GM19240 (cell line): ENCODE measurements around the gene KCNT2.
"Not testable (repeated sequence)": the region's sequence is repeated elsewhere in the genome, so short reads cannot be mapped to it uniquely, and the experiment has no call there.

Experiments used
- DNase-seq: peaks from one replicate; pipeline ENCODE4 v3.0.0; 2011; ENCODE audit warnings: low spot score; ENCODE audit not compliant: insufficient read length

The KCNT2 gene

DNA sequence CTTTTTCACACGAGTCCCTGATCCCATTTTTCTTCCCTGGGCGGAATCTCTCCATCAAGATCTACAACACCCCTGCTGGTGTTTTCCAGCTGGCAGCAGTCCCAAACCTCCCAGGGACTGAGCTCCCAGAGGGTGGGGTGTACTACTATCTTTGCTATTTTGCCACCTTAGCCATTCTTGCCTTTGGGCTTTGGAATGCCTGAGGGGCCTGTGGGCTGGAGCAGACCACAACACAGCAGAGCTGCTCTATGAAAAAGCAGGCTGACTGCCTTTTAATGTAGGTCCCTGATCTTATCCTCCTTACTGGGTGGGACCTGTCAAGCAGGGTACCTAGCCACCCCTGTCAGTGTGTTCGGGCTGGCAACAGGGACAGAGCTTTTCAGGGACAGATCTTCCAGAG is 91.9 kb downstream of the KCNT2 start:
- DNase-seq = no peak

- DNase-seq = no peak
Observed at GRCh38 chr1:196515904-196516303, 92.3 kb downstream of the KCNT2 start.

DNA sequence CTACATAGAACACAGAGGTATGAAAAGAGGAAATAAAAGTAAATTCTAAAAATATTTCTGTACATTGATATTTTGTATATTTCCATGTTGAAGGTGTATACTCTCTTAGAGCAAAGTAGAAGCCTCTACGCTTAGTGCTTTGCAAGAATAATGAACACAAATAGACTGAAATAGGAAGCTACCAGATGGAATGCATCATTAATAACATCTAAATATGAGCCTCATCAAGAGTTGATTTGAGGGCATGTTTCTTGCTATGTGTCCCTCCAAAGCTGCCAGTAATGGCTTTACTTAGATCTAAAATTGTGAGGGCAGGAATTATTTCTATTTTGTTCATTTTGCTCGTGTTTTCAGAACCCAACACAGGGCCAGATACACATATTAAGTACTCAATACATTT is 94.4 kb downstream of the KCNT2 start:
- DNase-seq = no peak

GRCh38 chr1:196510451-196510850 is 97.8 kb downstream of the KCNT2 start:
- no peak for DNase-seq

DNA sequence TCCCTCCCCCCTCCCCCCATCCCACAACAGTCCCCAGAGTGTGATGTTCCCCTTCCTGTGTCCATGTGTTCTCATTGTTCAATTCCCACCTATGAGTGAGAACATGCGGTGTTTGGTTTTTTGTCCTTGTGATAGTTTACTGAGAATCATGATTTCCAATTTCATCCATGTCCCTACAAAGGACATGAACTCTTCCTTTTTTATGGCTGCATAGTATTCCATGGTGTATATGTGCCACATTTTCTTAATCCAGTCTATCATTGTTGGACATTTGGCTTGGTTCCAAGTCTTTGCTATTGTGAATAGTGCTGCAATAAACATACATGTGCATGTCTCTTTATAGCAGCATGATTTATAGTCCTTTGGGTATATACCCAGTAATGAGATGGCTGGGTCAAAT is 104.0 kb downstream of the KCNT2 start:
- DNase-seq = not testable (repeated sequence)

DNA sequence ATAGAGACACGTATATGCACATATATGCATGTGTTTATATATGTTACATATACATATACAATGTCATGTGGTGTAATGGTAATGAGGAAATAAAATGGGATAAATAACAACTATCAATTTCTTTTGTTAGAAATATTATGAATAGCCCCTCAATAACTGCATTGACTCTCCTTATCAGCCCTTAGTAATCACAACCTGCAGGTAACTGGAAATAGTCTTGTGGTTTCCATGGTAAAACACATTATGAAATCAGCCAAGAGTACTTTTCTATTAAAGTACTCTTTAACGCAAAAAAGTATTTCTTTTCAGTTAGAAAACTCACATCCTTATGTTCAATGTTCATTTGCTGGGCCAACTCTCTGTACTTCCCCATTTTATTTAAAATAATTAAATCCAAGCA is 105.8 kb downstream of the KCNT2 start:
- DNase-seq = no peak

- DNase-seq = no peak
Observed at GRCh38 chr1:196501760-196502428, 106.3 kb downstream of the KCNT2 start.

GRCh38 chr1:196497817-196498216 is 110.4 kb downstream of the KCNT2 start:
- no peak for DNase-seq

DNA sequence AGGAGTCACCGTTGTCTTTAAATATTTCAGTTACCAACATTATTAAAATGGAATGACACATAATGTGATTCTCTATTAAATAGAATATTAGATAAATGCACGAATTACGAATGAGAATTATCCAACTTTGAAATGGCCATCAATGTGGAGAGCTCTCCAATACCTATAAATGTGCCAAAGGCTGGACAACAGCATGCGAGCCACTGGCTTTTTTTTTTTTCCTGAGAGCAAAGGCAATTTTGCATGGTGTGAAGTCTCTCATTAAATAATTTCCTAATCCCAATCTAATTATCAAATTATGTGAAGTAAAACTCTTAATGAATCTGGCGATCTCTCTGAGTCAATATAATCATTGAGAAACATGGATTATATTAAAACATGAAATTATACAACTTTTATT is 113.5 kb downstream of the KCNT2 start:
- DNase-seq = no peak

GRCh38 chr1:196493881-196494280 is 114.4 kb downstream of the KCNT2 start:
- no peak for DNase-seq

- DNase-seq = no peak
Observed at GRCh38 chr1:196488579-196488978, 119.7 kb downstream of the KCNT2 start.

- no peak for DNase-seq
Observed at GRCh38 chr1:196486346-196486745, 121.9 kb downstream of the KCNT2 start.

DNA sequence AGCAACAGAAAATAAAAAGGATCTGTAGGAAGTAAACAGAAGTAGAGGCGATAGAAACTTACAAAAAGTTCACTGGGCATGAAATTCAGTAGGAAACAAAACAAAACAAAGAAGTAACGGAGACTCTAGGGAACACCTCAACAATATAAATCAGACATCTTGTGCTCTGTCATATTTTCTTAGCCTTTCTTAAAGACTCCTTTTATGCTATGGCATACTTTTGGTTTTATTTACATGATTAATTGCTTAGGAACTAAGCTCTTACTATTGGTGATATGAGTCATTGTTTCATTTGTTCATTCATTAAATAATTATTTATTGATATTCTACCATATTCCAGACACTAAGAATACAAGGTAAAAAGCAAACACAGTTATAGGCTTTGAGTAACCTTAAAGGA is 126.6 kb downstream of the KCNT2 start:
- no peak for DNase-seq

GRCh38 chr1:196477262-196477661 is 131.0 kb downstream of the KCNT2 start:
- no peak for DNase-seq

DNA sequence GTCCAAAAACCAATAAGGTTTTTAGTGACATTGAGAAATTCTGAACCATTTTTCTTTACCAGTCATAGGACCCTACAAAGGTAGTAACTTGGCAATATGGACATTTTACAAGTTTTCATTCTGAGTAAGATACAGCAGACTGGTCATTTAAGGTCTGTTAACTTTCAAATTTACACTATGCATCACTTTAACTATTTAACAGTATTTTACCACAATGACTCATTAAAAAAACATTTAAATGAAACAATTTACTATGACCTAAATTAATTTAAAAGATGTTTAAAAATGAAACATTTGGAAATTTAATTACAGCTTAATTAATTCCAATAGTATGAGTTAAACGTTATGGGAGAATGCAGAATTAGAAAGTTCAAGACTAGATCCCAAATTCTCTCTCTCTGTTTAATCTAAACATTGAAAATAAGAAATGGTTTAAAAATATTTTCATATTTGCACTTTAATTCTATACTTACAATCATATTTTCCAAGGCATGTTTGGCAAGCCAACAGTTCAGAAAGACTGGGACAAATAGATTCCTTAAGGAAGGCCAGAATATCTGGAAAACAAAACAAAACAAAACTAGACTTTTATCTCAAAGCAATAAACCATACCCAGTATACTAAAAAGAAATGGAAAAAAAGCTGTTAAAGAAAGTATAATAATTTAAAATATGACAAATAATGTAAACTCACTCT is 140.9 kb downstream of the KCNT2 start:
- no peak for DNase-seq

GRCh38 chr1:196466654-196467053 is 141.6 kb downstream of the KCNT2 start:
- no peak for DNase-seq

DNA sequence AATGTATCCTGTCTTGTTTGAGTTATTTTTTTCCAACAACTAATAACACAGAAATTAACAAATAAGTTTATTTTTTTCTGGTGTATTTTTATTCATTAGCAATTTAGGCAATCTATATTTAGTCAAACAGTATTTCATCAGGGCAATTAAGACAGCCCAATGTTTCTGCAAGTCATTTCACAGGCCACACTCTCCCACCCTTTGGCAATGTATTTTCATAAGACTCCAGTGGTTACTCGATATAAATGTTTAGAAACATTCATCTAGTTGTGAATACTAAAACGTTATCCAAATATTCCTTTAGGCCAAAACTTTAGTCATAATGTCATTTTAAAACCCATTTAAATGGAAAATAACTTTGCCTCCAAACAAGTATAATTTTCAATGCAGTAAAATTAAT is 142.1 kb downstream of the KCNT2 start:
- no peak for DNase-seq

- no peak for DNase-seq
Observed at GRCh38 chr1:196464480-196464941, 143.7 kb downstream of the KCNT2 start.

DNA sequence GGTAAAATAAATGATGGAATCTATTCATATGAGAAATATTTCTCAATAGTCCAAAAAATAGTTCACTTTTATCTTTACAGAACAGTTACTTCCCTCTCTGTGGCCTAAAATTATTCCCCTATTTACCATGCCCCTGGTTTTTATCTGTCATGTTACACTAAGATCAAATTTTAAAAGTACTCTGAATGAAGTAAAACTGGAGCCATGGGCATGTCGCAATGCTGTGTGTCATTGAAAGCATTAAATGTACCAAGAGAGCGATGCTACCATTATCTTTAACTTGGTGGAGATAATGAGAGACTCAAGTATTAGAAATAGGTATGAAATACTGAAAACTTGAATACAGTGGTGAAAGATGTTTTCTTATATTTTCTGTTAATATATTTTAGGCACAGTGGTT is 146.2 kb downstream of the KCNT2 start:
- no peak for DNase-seq

GRCh38 chr1:196461521-196461920 is 146.7 kb downstream of the KCNT2 start:
- DNase-seq = no peak

DNA sequence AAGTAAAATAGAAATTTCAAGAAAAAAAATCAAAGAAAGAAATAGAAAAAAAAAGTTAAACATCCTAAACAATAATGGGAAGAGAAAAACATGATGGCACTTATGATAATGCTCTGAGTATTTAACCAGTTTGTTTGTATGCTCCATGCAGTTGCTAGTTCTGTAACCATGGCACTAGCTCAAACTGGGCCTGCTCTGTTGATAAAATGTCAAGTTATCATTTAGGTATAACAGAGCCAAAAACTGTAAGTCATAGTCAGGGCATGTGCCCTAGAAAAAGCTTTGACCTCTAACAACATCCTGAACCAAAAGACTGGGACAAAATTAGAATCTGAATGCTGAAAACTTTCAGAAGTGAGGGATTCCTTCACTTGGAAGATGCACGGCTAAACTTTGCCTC is 148.9 kb downstream of the KCNT2 start:
- DNase-seq = no peak

DNA sequence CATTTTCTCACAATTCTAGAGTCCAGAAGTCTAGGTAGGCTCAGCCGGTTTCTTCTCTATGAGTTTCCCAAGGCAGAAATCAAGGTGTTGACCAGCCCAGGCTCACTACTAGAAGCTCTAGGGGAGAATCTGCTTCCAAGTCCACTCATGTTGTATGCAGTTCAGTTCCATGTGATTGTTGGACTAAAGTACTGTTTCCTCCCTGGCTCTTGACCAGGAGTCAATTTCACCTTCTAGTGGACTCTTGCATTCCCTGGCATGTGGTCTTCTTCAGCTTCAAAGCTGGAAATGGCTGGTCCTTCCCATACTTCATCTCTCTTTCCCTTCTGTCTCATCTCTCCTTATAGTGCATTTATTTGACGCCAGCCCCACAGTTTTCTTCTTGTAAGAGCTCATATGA is 153.4 kb downstream of the KCNT2 start:
- DNase-seq = no peak

DNA sequence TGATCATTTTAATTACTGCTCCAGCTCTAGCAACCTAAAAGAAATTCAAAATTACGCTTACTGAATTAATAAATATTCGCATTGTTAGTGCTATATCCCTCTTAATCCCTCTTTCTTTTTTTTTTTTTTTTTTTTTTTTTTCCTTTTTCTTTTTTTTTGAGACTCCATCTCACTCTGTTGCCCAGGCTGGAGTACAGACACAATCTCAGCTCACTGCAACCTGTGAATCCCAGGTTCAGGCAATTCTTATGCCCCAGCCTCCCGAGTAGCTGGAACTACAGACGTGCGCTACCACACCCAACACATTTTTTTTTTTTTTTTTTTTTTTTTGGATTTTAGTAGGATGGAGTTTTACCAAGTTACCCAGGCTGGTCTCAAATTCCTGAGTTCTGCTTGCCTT is 157.1 kb downstream of the KCNT2 start:
- DNase-seq = no peak
